ENCODE data around the gene TRPM7. TPM values are rescaled to one million over a fixed set of nuclear protein-coding genes. Genes with fewer than 3 reads are reported as not detected.
"Not testable (repeated sequence)": the region's sequence is repeated elsewhere in the genome, so short reads cannot be mapped to it uniquely, and the experiment has no call there.

TRPM7 gene
- total RNA-seq, 1 donor from 2014 or later = 56.2 TPM

DNA sequence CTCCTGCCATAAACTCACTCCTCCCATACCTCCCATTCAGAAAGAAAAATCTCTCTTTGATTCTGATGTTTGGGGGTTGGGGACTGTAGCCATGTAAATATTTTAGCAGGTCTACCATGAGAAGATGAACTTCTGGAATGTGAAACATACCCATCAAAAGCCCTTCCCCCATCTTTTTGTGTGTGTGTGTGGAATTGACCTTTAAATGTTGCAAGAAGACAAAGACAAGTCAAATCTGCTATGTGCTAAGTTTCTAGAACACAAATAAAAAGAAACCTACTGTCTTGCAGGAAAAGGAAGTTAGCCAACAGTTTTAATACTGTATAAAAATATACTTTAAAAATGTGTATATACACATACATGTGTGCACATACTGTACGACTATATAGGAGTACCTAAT is 110.4 kb downstream of the TRPM7 start:
- no peak for DNase-seq (ENCODE audit: low spot score)

- not testable (repeated sequence) for DNase-seq (ENCODE audit: low spot score)
These were observed 112.8 kb downstream of the TRPM7 start for GRCh38 chr15:50573842-50574241.

- DNase-seq (ENCODE audit: low spot score) = no peak
These were observed 122.8 kb downstream of the TRPM7 start for GRCh38 chr15:50563756-50564155.

GRCh38 chr15:50562735-50563640 is 123.6 kb downstream of the TRPM7 start:
- no peak for DNase-seq (ENCODE audit: low spot score)

- DNase-seq (ENCODE audit: low spot score) = no peak
These were observed 128.6 kb downstream of the TRPM7 start for GRCh38 chr15:50558012-50558411.

GRCh38 chr15:50556642-50557371 is 129.8 kb downstream of the TRPM7 start:
- no peak for DNase-seq (ENCODE audit: low spot score)

DNA sequence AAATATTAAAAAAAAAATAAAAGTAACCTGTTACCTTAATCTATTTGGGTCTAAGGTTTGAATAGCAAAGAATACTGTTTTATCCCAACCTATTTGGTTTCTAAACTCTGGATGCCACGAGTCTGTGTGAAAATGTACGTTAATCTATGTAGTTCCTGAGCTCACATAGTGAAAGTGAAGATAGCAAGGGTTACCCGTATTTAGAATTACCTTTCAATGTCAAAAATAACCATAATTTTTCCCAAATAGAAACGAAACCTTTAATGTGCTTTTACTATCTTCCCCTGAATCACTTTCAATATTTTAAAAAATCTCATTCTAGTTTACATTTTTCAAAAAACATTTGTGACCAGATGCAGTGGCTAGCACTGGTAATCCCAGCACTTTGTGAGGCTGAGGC is 134.4 kb downstream of the TRPM7 start:
- no peak for DNase-seq (ENCODE audit: low spot score)

DNA sequence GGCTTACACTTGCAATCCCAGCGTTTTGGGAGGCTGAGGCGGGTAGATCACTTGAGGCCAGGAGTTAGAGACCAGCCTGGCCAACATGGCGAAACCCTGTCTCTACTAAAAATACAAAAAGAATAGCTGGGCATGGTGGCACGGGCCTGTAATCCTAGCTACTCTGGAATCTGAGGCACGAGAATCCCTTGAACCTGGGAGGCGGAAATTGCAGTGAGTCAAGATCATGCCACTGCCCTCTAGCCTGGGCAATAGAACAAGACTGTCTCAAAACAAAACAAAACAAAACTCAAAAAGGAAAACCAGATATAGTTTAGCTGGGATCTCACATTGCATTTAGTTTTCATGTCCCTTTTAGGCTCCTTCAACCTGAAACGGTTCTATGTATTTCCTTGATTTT is 137.3 kb downstream of the TRPM7 start:
- no peak for DNase-seq (ENCODE audit: low spot score)

- DNase-seq (ENCODE audit: low spot score) = no peak
These were observed 140.0 kb downstream of the TRPM7 start, which contains the start of gene USP50 for GRCh38 chr15:50546566-50546965. USP50 (minus strand) TSS chr15:50546666; CDS start chr15:50546525, 141 bp downstream.

DNA sequence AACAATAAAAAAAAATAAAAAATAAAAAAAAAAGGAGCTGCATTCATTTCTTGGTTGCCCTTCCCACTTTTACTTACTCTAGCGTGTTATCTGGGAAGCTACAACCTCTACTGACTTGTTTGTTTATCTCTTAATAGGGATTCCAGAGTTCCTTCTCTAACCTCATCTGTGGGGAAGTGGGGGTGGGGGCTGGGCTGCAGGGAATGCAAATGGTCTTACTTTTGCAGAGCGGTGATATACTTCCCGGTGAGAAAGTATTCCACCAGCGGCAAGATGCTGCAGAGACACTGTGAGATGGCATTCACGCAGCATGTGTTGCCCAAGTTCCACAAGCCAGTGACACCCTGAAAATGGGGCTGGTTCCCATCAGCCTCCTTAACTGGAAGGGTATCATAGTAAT is 142.2 kb downstream of the TRPM7 start:
- no peak for DNase-seq (ENCODE audit: low spot score)

DNA sequence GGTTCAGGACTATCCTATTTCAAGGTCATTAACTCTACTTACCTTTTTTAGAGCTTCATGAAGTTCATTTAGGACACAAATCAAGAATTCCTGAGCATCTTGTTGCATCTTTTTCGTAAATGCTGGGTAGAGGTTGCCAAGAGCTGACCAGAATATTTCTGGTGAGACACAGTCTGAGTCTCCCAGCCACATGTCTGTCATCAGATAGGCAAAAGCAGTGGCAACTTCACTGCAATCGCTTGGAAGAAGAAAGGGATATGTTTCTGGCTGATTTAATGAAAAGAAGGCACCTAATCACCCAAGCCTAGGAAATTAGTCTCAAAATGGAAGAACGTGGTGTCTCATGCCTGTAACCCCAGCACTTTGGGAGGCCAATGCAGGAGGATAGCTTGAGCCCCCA is 143.0 kb downstream of the TRPM7 start:
- DNase-seq (ENCODE audit: low spot score) = no peak

DNA sequence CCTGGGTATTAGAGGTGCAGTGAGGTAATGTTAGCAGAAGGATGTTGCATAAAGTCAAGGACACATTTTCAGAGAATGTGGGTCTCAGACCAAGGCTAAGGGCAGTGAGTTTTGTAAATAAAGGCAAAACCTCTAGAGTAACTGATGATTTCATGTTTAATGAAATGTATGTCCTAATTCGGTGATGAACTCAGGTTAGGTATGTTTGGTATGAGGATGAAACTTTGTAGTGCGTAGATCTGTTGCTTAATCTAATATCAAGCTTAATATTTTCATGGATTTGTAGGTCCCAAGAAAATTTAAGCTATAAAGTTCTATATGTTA is 143.7 kb downstream of the TRPM7 start:
- DNase-seq (ENCODE audit: low spot score) = no peak

- no peak for DNase-seq (ENCODE audit: low spot score)
These were observed 154.8 kb downstream of the TRPM7 start for GRCh38 chr15:50531766-50532165.

DNA sequence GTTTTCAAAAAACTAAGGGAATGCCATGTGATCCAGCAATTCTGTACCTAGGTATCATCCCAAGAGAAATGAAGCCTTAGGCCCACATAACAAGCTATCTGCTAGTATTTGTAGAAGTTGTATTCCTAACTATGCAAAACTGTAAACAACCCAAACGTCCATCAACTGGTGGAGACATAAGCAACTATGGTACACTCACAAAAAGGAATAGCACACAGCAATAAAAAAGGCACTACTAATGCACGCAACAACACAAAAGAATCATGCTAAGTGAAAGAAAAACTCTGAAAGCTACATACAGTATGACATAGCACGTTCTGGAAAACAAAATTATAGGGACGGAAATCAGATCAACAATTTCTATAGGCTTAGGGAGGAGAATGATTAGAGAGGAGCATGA is 155.4 kb downstream of the TRPM7 start:
- DNase-seq (ENCODE audit: low spot score) = no peak

GRCh38 chr15:50523851-50524251 is 162.7 kb downstream of the TRPM7 start:
- DNase-seq (ENCODE audit: low spot score) = no peak

- DNase-seq (ENCODE audit: low spot score) = no peak
These were observed 166.7 kb downstream of the TRPM7 start for GRCh38 chr15:50519740-50520425.

DNA sequence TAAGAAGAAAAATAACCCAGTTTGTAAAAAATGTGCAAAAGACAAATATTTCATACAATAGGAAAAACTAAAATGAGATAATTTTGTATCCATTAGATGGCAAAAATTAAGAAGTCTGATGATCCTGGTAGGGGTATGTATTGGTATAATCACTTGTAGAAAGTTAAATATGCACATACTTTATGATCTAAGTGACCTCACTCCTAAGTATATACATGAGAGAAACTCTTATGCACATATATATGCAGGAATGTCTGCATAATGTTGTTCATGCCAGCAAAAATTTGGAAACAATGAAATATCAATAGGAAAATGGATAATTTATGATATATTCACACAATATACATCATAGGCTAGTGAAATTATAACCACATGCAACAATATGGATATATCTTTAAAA is 173.6 kb downstream of the TRPM7 start:
- no peak for DNase-seq (ENCODE audit: low spot score)

Other genes with a start within 250 kb of the TRPM7 start
- 1.2 TPM for gene USP50, start 140.1 kb downstream of the TRPM7 start, total RNA-seq
- 144 TPM for gene SPPL2A, start 78.9 kb upstream of the TRPM7 start, total RNA-seq
- gene AP4E1, start 221.9 kb upstream of the TRPM7 start, total RNA-seq = 12.4 TPM